Panc1 (cell line): ENCODE data around the gene SCNN1G. TPM values are rescaled to one million over a fixed set of nuclear protein-coding genes. Genes with fewer than 3 reads are reported as not detected.

ENCODE experiments used
- ATAC-seq: fragments of 200-7000 bp; cut with Tn5 transposase; 2 replicates; pipeline ENCODE4 v1.9.1; 2020; ENCODE audit warnings: mild to moderate bottlenecking, moderate library complexity
- BruUV-seq: library from RNA; stranded (reverse); fragments of 400-500 nt; replicated peaks from 2 replicates; lab custom pipeline; 2021; lab: Mats Ljungman, UMichigan
- CTCF ChIA-PET: fragments of 300-600 bp; sonication (Branson Sonifier 250); formaldehyde crosslinking; loops from one replicate; lab custom pipeline; 2022; ENCODE audit warnings: antibody characterized with exemption; lab: Charles Lee
- POLR2A ChIA-PET: fragments of 300-600 bp; sonication (Branson Sonifier 250); formaldehyde crosslinking; loops from one replicate; lab custom pipeline; 2022; ENCODE audit warnings: antibody characterized with exemption; lab: Charles Lee
- DNase-seq: peaks from one replicate; pipeline ENCODE4 v3.0.0-alpha.2; 2010; ENCODE audit warnings: low read depth, low spot score
- H3K27ac ChIP-seq: 2 replicates; pipeline ENCODE4 v1.5.1; 2011; ENCODE audit warnings: mild to moderate bottlenecking, low read length, inconsistent platforms
- H3K27me3 ChIP-seq: fragments of 200-500 bp; sonication (Bioruptor generic); 2 replicates; pipeline ENCODE4 v1.6.0; 2014; ENCODE audit warnings: low read length, inconsistent platforms; ENCODE audit not compliant: control insufficient read depth, insufficient read depth
- H3K36me3 ChIP-seq: fragments of 200-500 bp; sonication (Bioruptor generic); 2 replicates; pipeline ENCODE4 v1.5.1; 2014; ENCODE audit warnings: inconsistent platforms, mild to moderate bottlenecking, low read length, moderate library complexity; ENCODE audit not compliant: control insufficient read depth, insufficient read depth
- H3K4me1 ChIP-seq: 2 replicates; pipeline ENCODE4 v1.5.1; 2011; ENCODE audit warnings: inconsistent platforms, mild to moderate bottlenecking, low read length, moderate library complexity; ENCODE audit not compliant: control insufficient read depth, insufficient read depth
- H3K4me3 ChIP-seq, 2 experiments: 2 replicates each; pipeline ENCODE4 v1.5.1; 2011 to 2012; ENCODE audit warnings: low read depth in 2 of 2, low read length in 2 of 2, mild to moderate bottlenecking in 2 of 2, inconsistent platforms in 1 of 2, moderate library complexity in 1 of 2
- H3K9me3 ChIP-seq: fragments of 200-500 bp; sonication (Bioruptor generic); 2 replicates; pipeline ENCODE4 v1.5.1; 2014; ENCODE audit warnings: low read depth, mild to moderate bottlenecking, inconsistent platforms, low read length, moderate library complexity; ENCODE audit not compliant: control insufficient read depth, insufficient read depth
- POLR2AphosphoS5 ChIP-seq: IDR thresholded peaks from 2 replicates; pipeline ENCODE4 v1.6.1; 2012; ENCODE audit warnings: mild to moderate bottlenecking, low read depth, low read length, moderate library complexity
- SIN3A ChIP-seq: IDR thresholded peaks from 2 replicates; pipeline ENCODE4 v1.6.1; 2012; ENCODE audit warnings: low read depth, mild to moderate bottlenecking, low read length, moderate library complexity, borderline replicate concordance; ENCODE audit not compliant: insufficient read depth
- TCF7L2 ChIP-seq: IDR thresholded peaks from 2 replicates; pipeline ENCODE4 v1.6.1; 2011; ENCODE audit warnings: mild to moderate bottlenecking, low read depth, low read length, inconsistent platforms
- in situ Hi-C: cut with HindIII; loops from 2 replicates; pipeline ENCODE4 v1.10.0; 2016; ENCODE audit warnings: low sequenced_read_pairs, low pct_unique_long_range_greater_than_20kb
- intact Hi-C: fragments of 100-400 bp; cut with micrococcal nuclease; formaldehyde crosslinking; loops from one replicate; pipeline ENCODE4 v1.10.0; 2022; ENCODE audit not compliant: unreplicated experiment
- total RNA-seq: library from RNA; stranded (reverse); gene quantifications from one replicate; pipeline ENCODE4 v1.2.1, GENCODE V29; 2021; ENCODE audit not compliant: unreplicated experiment
- TF ChIP-seq, protein P1 (sequence below): fragments of 450-650 bp; IDR thresholded peaks from 2 replicates; pipeline ENCODE4 v1.5.1; 2017; ENCODE audit warnings: mild to moderate bottlenecking
- TF ChIP-seq, protein P2 (sequence below), 2 experiments: IDR thresholded peaks; 2 replicates each; pipeline ENCODE4 v1.6.1; 2011 to 2012; ENCODE audit warnings: low read depth in 2 of 2, control low read depth in 1 of 2, low read length in 1 of 2, mild to moderate bottlenecking in 1 of 2, moderate library complexity in 1 of 2; ENCODE audit not compliant: insufficient read depth in 1 of 2

The SCNN1G gene
- total RNA-seq, 1 experiment from 2014 or later, result 3.4 TPM

DNA sequence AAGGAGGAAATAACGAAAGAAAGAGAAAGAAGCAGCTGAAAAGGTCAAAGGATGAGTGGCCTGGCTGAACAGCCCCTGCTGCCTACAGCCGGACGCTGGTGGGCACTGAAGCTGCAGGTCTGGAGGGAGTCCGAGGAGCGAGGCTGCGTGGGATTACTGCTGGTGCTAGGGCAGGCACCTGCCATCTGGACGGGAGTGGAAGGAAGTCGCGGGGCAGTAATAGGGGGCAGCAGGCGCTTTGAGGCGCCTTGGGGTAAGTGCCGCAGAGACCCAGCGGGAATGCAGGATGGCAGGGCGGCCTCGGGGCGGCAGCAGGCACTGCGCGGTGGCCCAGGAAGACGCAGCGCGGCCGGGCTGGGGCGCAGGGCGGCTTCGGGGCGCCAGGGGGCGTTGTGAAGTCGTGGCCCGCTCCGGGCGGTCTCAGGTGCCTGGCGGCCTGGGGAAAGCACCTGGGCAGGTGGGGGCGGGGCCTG lies 303 bp upstream of the SCNN1G start:
- H3K36me3 ChIP-seq, result no peaks in the 10 kb centered on the region
- ChIA-PET POLR2A (interaction anchor here (0.6 kb wide), 2 partner anchors 217 to 271 kb away, joined by 4 to 5 read pairs; no protein-coding TSS in a partner anchor), CTCF (interaction anchor here (0.6 to 1.8 kb wide), 6 partner anchors 96 to 254 kb away, joined by 5 to 19 read pairs (median 10); no protein-coding TSS in a partner anchor)
- ATAC-seq (peak; percentile 99), DNase-seq (peak; percentile 33)
- TF ChIP-seq, protein P1, sequence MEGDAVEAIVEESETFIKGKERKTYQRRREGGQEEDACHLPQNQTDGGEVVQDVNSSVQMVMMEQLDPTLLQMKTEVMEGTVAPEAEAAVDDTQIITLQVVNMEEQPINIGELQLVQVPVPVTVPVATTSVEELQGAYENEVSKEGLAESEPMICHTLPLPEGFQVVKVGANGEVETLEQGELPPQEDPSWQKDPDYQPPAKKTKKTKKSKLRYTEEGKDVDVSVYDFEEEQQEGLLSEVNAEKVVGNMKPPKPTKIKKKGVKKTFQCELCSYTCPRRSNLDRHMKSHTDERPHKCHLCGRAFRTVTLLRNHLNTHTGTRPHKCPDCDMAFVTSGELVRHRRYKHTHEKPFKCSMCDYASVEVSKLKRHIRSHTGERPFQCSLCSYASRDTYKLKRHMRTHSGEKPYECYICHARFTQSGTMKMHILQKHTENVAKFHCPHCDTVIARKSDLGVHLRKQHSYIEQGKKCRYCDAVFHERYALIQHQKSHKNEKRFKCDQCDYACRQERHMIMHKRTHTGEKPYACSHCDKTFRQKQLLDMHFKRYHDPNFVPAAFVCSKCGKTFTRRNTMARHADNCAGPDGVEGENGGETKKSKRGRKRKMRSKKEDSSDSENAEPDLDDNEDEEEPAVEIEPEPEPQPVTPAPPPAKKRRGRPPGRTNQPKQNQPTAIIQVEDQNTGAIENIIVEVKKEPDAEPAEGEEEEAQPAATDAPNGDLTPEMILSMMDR, result peak; percentile 100
- no peak for TF ChIP-seq SIN3A
- no peak for TF ChIP-seq POLR2AphosphoS5
- TF ChIP-seq, protein P2, sequence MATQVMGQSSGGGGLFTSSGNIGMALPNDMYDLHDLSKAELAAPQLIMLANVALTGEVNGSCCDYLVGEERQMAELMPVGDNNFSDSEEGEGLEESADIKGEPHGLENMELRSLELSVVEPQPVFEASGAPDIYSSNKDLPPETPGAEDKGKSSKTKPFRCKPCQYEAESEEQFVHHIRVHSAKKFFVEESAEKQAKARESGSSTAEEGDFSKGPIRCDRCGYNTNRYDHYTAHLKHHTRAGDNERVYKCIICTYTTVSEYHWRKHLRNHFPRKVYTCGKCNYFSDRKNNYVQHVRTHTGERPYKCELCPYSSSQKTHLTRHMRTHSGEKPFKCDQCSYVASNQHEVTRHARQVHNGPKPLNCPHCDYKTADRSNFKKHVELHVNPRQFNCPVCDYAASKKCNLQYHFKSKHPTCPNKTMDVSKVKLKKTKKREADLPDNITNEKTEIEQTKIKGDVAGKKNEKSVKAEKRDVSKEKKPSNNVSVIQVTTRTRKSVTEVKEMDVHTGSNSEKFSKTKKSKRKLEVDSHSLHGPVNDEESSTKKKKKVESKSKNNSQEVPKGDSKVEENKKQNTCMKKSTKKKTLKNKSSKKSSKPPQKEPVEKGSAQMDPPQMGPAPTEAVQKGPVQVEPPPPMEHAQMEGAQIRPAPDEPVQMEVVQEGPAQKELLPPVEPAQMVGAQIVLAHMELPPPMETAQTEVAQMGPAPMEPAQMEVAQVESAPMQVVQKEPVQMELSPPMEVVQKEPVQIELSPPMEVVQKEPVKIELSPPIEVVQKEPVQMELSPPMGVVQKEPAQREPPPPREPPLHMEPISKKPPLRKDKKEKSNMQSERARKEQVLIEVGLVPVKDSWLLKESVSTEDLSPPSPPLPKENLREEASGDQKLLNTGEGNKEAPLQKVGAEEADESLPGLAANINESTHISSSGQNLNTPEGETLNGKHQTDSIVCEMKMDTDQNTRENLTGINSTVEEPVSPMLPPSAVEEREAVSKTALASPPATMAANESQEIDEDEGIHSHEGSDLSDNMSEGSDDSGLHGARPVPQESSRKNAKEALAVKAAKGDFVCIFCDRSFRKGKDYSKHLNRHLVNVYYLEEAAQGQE (IDR thresholded peaks at IDR 0.05; ENCODE audit: insufficient read depth in 1 of 2, low read depth in 2 of 2, low read length in 1 of 2), result no peak; a peak in 1 of 4 replicates
- no peak for TF ChIP-seq TCF7L2
- intact Hi-C loops (loop anchor here (1.0 to 10.0 kb wide), 2 partner anchors 93 to 253 kb away; no protein-coding TSS in a partner anchor), in situ Hi-C loops (no loop called here)
- H3K27ac ChIP-seq, result no peak overlapping the region
- H3K4me3 ChIP-seq, result peak overlapping the region; percentile 42 to 49
- no peaks in the 10 kb centered on the region for H3K9me3 ChIP-seq
- H3K4me1 ChIP-seq, result peaks cover 8% of the 10 kb centered on the region
- H3K27me3 ChIP-seq, result peaks cover 12% of the 10 kb centered on the region; the same call in 1 of the 2 replicates
- BruUV-seq, result no TSS peak

DNA sequence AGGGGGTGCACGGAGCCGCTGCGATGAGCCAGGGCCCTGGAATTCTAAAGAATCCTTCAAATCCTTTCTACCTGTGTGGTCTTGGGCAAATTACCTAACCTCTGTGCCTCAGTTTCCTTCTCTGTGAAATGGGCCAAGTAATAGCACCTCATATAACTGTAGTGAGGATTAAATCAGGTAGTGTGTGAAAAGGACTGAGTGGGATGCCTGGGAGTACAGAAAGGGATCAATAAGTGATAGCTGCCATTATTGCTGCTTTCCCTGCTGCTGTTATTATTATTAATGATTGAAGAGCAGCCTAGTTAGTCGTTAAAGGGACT lies 958 bp downstream of the SCNN1G start:
- no peaks in the 10 kb centered on the region for H3K9me3 ChIP-seq
- no TSS peak for BruUV-seq
- TF ChIP-seq, protein P2 (IDR thresholded peaks at IDR 0.05; ENCODE audit: insufficient read depth in 1 of 2, low read depth in 2 of 2, low read length in 1 of 2), result no peak
- TF ChIP-seq POLR2AphosphoS5 (no peak), SIN3A (no peak), TCF7L2 (no peak)
- TF ChIP-seq, protein P1, result no peak
- H3K27ac ChIP-seq, result peak overlapping the region; percentile 11; the same call in 1 of the 2 replicates
- H3K4me1 ChIP-seq, result peaks cover 8% of the 10 kb centered on the region
- intact Hi-C loops, result loop anchor here (10.0 kb wide), 1 partner anchor 91 kb away; no protein-coding TSS in a partner anchor
- H3K36me3 ChIP-seq, result no peaks in the 10 kb centered on the region
- H3K27me3 ChIP-seq, result peaks cover 11% of the 10 kb centered on the region; the same call in 1 of the 2 replicates
- ATAC-seq (no peak), DNase-seq (no peak)
- CTCF ChIA-PET, result interaction anchor here (1.0 kb wide), 1 partner anchor 251 kb away, joined by 4 read pairs; no protein-coding TSS in a partner anchor
- H3K4me3 ChIP-seq, result peak overlapping the region; percentile 42 to 49
- in situ Hi-C loops, result no loop called here
- POLR2A ChIA-PET, result no interaction called here
